Thyroid gland (tissue), 4 donors: Measurements from ENCODE around the gene BTK. TPM values are rescaled to one million over a fixed set of nuclear protein-coding genes. Genes with fewer than 3 reads are reported as not detected.

Experiments
- DNase-seq, 2 donors: peaks; one replicate each; pipeline ENCODE4 v3.0.0-alpha.2; 2019
- H3K27ac ChIP-seq, 3 donors: fragments of 200-600 bp; sonication (generic); 1 replicate in 2 of 3; 2 replicates in 1 of 3; pipeline ENCODE4 v1.5.1; 2016 to 2019; ENCODE audit warnings: mild to moderate bottlenecking in 1 of 3, moderate library complexity in 1 of 3
- H3K27me3 ChIP-seq: fragments of 200-600 bp; sonication (generic); one replicate; pipeline ENCODE4 v1.5.1; 2019
- H3K36me3 ChIP-seq, 2 donors: fragments of 200-600 bp; sonication (generic); one replicate each; pipeline ENCODE4 v1.5.1; 2016 to 2019
- H3K4me1 ChIP-seq, 2 donors: fragments of 200-600 bp; sonication (generic); one replicate each; pipeline ENCODE4 v1.5.1; 2017 to 2019
- H3K4me3 ChIP-seq, 3 donors: fragments of 200-600 bp; sonication (generic); replicated peaks in 1 of 3; 1 replicate in 2 of 3; 2 replicates in 1 of 3; pipeline ENCODE4 v1.5.1; 2016; ENCODE audit warnings: mild to moderate bottlenecking in 1 of 3
- H3K9me3 ChIP-seq: fragments of 200-600 bp; sonication (generic); one replicate; pipeline ENCODE4 v1.5.1; 2017
- CTCF ChIP-seq, 6 experiments: fragments of 200-600 bp in 3 of 6; fragments of 450-650 bp in 3 of 6; sonication (generic) in 3 of 6; IDR thresholded peaks; one replicate each; pipeline ENCODE4 v1.5.1; 2016 to 2019; ENCODE audit warnings: antibody characterized with exemption in 6 of 6, mild to moderate bottlenecking in 2 of 6, inconsistent platforms in 1 of 6, moderate library complexity in 1 of 6
- POLR2A ChIP-seq, 2 donors: fragments of 450-650 bp; IDR thresholded peaks; one replicate each; pipeline ENCODE4 v1.6.1; 2017; ENCODE audit warnings: antibody characterized with exemption in 2 of 2, mild to moderate bottlenecking in 2 of 2, moderate library complexity in 1 of 2
- WGBS, 2 donors: methylation state at CpG; one replicate each; pipeline ENCODE4 v1.1.5; 2017; 5-methylcytosine and 5-hydroxymethylcytosine counted together
- intact Hi-C: fragments of 100-400 bp; cut with DNase I; formaldehyde crosslinking; loops from one replicate; pipeline ENCODE4 v1.15.1; 2023
- total RNA-seq, 4 donors: library from RNA; depleted of rRNA; stranded (reverse); fragments of >200 nt; gene quantifications; one replicate each; pipeline ENCODE4 v1.2.3, GENCODE V29; 2016

Gene BTK
- total RNA-seq, 4 donors from 2014 or later: 0.49 to 5.2 (median 1.6) TPM

GRCh38 chrX:101394372-101394771 lies 8.4 kb upstream of the BTK start:
- H3K36me3 ChIP-seq: no peaks in the 10 kb centered on the region
- no peaks in the 10 kb centered on the region for H3K4me1 ChIP-seq
- no peak overlapping the region for H3K27ac ChIP-seq
- H3K27me3 ChIP-seq: no peaks in the 10 kb centered on the region
- intact Hi-C loops: no loop called here
- TF ChIP-seq POLR2A (IDR thresholded peaks at IDR 0.05) (no peak), CTCF (IDR thresholded peaks at IDR 0.05) (no peak)
- DNase-seq: no peak
- H3K4me3 ChIP-seq: no peak overlapping the region
- no peaks in the 10 kb centered on the region for H3K9me3 ChIP-seq

GRCh38 chrX:101393530-101394305 lies 7.7 kb upstream of the BTK start:
- TF ChIP-seq CTCF (IDR thresholded peaks at IDR 0.05): no peak
- no peak for TF ChIP-seq POLR2A (IDR thresholded peaks at IDR 0.05)

GRCh38 chrX:101391831-101392230 lies 5.8 kb upstream of the BTK start:
- DNase-seq: no peak
- H3K4me3 ChIP-seq: peak overlapping the region in 1 of 3 donors; percentile 30
- peak overlapping the region in 2 of 3 donors; percentile 58 to 69 for H3K27ac ChIP-seq
- no peaks in the 10 kb centered on the region for H3K27me3 ChIP-seq
- intact Hi-C loops: no loop called here
- H3K36me3 ChIP-seq: no peaks in the 10 kb centered on the region
- no peak for TF ChIP-seq POLR2A (IDR thresholded peaks at IDR 0.05)
- TF ChIP-seq CTCF (IDR thresholded peaks at IDR 0.05): no peak
- H3K4me1 ChIP-seq: no peaks in the 10 kb centered on the region
- WGBS, 2 donors: 49 to 50% methylated on average over 6 of the region's 6 CpGs
- no peaks in the 10 kb centered on the region for H3K9me3 ChIP-seq

More at GRCh38 chrX:101393530-101394305, 7.7 kb upstream of the BTK start:
- no peaks in the 10 kb centered on the region for H3K4me1 ChIP-seq
- H3K27ac ChIP-seq: no peak overlapping the region
- no peaks in the 10 kb centered on the region for H3K9me3 ChIP-seq
- H3K27me3 ChIP-seq: no peaks in the 10 kb centered on the region
- no peak for DNase-seq
- intact Hi-C loops: no loop called here
- WGBS, 2 donors: 86 to 90% methylated on average over 10 to 11 of the region's 11 CpGs
- H3K36me3 ChIP-seq: no peaks in the 10 kb centered on the region
- H3K4me3 ChIP-seq: no peak overlapping the region

- Histone ChIP-seq H3K9me3 (no peaks in the 10 kb centered on the region), H3K4me3 (peak within 1 kb of the TSS; percentile 9 to 51 (median 30)), H3K27me3 (no peaks in the 10 kb centered on the region), H3K27ac (peak within 1 kb of the TSS; percentile 30 to 69 (median 58)), H3K36me3 (no peaks in the 10 kb centered on the region), H3K4me1 (no peaks in the 10 kb centered on the region)
- intact Hi-C loops: no loop called here
- peak in 1 of 2 donors; percentile 77 for TF ChIP-seq POLR2A (IDR thresholded peaks at IDR 0.05)
- TF ChIP-seq CTCF (IDR thresholded peaks at IDR 0.05): peak in 4 of 6 experiments; percentile 51 to 69 (median 64)
- WGBS, 2 donors: 1% methylated on average over 13 to 20 of the region's 47 CpGs
- DNase-seq: peak; percentile 84
Measured at GRCh38 chrX:101390664-101391525, 4.9 kb upstream of the BTK start, which contains the start of gene RPL36A. Gene RPL36A, plus strand, starts transcription at chrX:101391011. Its CDS starts 33 bp downstream, at chrX:101391044.
